Measurements from ENCODE around the gene TPSG1. TPM values are rescaled to one million over a fixed set of nuclear protein-coding genes. Genes with fewer than 3 reads are reported as not detected.

Gene TPSG1
- total RNA-seq, 4 donors from 2014 or later = 1.5 TPM; not detected in 3

DNA sequence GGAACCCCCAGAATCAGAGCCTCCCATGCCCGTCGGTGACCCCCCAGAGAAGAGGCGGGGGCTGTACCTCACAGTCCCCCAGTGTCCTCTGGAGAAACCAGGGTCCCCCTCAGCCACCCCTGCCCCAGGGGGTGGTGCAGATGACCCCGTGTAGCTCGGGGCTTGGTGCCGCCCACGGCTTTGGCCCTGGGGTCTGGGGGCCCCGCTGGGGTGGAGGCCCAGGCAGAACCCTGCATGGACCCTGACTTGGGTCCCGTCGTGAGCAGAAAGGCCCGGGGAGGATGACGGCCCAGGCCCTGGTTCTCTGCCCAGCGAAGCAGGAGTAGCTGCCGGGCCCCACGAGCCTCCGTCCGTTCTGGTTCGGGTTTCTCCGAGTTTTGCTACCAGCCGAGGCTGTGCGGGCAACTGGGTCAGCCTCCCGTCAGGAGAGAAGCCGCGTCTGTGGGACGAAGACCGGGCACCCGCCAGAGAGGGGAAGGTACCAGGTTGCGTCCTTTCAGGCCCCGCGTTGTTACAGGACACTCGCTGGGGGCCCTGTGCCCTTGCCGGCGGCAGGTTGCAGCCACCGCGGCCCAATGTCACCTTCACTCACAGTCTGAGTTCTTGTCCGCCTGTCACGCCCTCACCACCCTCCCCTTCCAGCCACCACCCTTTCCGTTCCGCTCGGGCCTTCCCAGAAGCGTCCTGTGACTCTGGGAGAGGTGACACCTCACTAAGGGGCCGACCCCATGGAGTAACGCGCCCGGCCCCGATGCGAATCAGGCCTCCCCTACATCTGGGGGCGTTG, 4.0 kb downstream of the TPSG1 start:
- no peaks in the 10 kb centered on the region for H3K9me3 ChIP-seq

DNA sequence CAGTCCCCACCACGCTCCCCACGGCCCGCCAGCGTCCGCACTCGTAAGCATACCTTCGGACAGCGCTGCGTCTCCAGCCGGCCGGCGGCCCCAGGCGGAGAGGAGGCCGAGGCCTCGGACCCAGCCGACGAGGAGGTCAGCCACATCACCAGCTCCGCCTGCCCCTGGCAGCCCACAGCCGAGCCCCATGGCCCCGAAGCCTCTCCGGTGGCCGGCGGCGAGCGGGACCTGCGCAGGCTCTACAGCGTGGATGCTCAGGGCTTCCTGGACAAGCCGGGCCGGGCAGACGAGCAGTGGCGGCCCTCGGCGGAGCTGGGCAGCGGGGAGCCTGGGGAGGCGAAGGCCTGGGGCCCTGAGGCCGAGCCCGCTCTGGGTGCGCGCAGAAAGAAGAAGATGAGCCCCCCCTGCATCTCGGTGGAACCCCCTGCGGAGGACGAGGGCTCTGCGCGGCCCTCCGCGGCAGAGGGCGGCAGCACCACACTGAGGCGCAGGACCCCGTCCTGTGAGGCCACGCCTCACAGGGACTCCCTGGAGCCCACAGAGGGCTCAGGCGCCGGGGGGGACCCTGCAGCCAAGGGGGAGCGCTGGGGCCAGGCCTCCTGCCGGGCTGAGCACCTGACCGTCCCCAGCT, 4.9 kb downstream of the TPSG1 start:
- Histone ChIP-seq H3K4me3 (no peak overlapping the region), H3K36me3 (no peaks in the 10 kb centered on the region), H3K27me3 (no peaks in the 10 kb centered on the region), H3K27ac (no peak overlapping the region), H3K4me1 (no peaks in the 10 kb centered on the region), H3K9me3 (no peaks in the 10 kb centered on the region)
- no peak for DNase-seq
- TF ChIP-seq, protein P1, sequence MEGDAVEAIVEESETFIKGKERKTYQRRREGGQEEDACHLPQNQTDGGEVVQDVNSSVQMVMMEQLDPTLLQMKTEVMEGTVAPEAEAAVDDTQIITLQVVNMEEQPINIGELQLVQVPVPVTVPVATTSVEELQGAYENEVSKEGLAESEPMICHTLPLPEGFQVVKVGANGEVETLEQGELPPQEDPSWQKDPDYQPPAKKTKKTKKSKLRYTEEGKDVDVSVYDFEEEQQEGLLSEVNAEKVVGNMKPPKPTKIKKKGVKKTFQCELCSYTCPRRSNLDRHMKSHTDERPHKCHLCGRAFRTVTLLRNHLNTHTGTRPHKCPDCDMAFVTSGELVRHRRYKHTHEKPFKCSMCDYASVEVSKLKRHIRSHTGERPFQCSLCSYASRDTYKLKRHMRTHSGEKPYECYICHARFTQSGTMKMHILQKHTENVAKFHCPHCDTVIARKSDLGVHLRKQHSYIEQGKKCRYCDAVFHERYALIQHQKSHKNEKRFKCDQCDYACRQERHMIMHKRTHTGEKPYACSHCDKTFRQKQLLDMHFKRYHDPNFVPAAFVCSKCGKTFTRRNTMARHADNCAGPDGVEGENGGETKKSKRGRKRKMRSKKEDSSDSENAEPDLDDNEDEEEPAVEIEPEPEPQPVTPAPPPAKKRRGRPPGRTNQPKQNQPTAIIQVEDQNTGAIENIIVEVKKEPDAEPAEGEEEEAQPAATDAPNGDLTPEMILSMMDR (IDR thresholded peaks at IDR 0.05) = no peak
- TF ChIP-seq POLR2A (IDR thresholded peaks at IDR 0.05) = no peak
- intact Hi-C loops (cut with DNase I; ENCODE audit: low total_unique reads) = no loop called here

More for the DNA sequence above, 4.0 kb downstream of the TPSG1 start:
- TF ChIP-seq, protein P1 (IDR thresholded peaks at IDR 0.05) = no peak
- Histone ChIP-seq H3K27me3 (no peaks in the 10 kb centered on the region), H3K36me3 (no peaks in the 10 kb centered on the region), H3K27ac (no peak overlapping the region), H3K4me3 (no peak overlapping the region), H3K4me1 (no peaks in the 10 kb centered on the region)
- DNase-seq = no peak
- intact Hi-C loops (cut with DNase I; ENCODE audit: low total_unique reads) = no loop called here

DNA sequence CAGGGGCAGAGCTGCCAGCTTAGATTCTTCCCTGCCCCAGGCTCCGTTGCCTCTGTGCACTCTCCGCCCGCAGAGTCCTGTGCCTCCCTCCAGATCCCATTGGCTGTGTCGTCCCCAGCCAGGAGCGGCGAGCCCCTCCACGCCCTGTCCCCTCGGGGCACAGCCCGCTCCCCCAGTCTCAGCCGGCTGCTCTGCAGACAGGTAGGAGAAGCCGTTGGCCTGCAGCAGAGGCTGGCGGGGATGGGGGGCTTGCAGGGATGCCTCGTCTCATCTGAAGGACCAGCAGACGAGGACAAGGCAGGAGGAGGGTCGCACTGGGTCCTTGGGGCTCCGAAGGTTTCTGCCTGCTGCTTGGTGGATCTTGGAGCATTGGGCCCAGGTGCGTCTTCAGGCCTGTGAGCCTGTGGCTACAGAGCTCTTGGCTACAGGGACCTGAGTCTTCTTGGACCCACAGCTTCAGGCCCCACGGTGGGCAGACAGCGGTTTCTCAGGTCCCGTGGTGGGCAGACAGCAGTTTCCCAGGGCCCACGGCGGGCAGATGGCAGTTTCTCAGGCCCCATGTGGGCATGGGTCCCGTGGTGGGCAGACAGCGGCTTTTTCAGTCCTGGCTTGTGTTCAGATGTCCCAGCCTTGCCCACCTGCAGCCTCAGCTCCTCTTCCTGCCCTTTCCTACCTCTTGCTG, 6.0 kb downstream of the TPSG1 start:
- Histone ChIP-seq H3K27me3 (no peaks in the 10 kb centered on the region), H3K9me3 (no peaks in the 10 kb centered on the region), H3K36me3 (no peaks in the 10 kb centered on the region), H3K27ac (no peak overlapping the region), H3K4me1 (no peaks in the 10 kb centered on the region), H3K4me3 (no peak overlapping the region)
- TF ChIP-seq, protein P1 (IDR thresholded peaks at IDR 0.05) = no peak
- TF ChIP-seq POLR2A (IDR thresholded peaks at IDR 0.05) = no peak
- intact Hi-C loops (cut with DNase I; ENCODE audit: low total_unique reads) = no loop called here
- no peak for DNase-seq

DNA sequence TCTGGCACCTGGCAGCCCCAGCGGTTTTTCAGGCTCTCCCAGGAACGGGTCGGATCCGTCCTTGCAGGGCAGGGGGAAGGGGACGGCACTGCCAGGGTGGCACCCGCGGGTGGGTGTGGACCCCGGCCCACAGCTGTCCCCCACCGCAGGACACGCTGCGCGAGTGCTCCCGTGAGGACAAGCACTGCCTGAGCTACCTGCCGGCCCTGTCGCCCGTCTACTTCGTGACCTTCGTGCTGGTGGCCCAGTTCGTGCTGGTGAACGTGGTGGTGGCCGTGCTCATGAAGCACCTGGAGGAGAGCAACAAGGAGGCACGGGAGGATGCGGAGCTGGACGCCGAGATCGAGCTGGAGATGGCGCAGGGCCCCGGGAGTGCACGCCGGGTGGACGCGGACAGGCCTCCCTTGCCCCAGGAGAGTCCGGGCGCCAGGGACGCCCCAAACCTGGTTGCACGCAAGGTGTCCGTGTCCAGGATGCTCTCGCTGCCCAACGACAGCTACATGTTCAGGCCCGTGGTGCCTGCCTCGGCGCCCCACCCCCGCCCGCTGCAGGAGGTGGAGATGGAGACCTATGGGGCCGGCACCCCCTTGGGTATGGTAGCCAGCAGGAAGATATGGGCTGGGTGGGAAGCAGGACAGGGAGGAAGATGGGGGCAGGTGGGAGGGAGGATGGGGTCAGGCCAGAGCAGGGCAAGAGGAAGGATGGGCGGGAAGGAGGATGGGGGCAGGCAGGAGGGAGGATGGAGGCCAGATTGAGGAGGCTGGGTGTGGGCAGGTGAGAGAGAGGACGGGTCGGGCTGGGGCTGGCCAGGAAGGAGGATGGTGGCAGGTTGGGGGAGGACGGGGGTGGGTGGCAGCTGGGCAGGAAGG, 6.8 kb downstream of the TPSG1 start:
- no peaks in the 10 kb centered on the region for H3K36me3 ChIP-seq
- intact Hi-C loops (cut with DNase I; ENCODE audit: low total_unique reads) = no loop called here

More for the DNA sequence above, 6.8 kb downstream of the TPSG1 start:
- Histone ChIP-seq H3K4me3 (no peak overlapping the region), H3K27me3 (no peaks in the 10 kb centered on the region), H3K27ac (no peak overlapping the region), H3K4me1 (no peaks in the 10 kb centered on the region), H3K9me3 (no peaks in the 10 kb centered on the region)
- no peak for TF ChIP-seq POLR2A (IDR thresholded peaks at IDR 0.05)
- TF ChIP-seq, protein P1 (IDR thresholded peaks at IDR 0.05) = no peak
- no peak for DNase-seq

Data from uterus (tissue), 4 donors.